Naive B cell (primary cell): ENCODE measurements around the gene GRID2. TPM values are rescaled to one million over a fixed set of nuclear protein-coding genes. Genes with fewer than 3 reads are reported as not detected.

Experiments used
- ATAC-seq, 2 donors: fragments of 150-1000 bp; cut with Tn5 transposase; 2 replicates each; pipeline ENCODE4 v1.10.0; 2021; ENCODE audit warnings: low read depth in 2 of 2, mild to moderate bottlenecking in 2 of 2, moderate library complexity in 2 of 2
- DNase-seq: peaks from one replicate; pipeline ENCODE4 v3.0.0; 2022
- H3K27ac Mint-ChIP-seq, 6 donors: one replicate each; pipeline ENCODE4 v1.8.0; 2020 to 2022; ENCODE audit warnings: mild to moderate bottlenecking in 6 of 6, mixed read lengths in 6 of 6, moderate library complexity in 5 of 6, inconsistent platforms in 2 of 6
- H3K27me3 Mint-ChIP-seq, 3 donors: one replicate each; pipeline ENCODE4 v1.8.0; 2021 to 2022; ENCODE audit warnings: mixed read lengths in 3 of 3, mild to moderate bottlenecking in 1 of 3
- H3K36me3 Mint-ChIP-seq, 2 donors: one replicate each; pipeline ENCODE4 v1.8.0; 2020 to 2022; ENCODE audit warnings: mixed read lengths in 2 of 2, inconsistent platforms in 1 of 2, mild to moderate bottlenecking in 1 of 2
- H3K4me1 Mint-ChIP-seq, 3 donors: one replicate each; pipeline ENCODE4 v1.8.0; 2020 to 2022; ENCODE audit warnings: mixed read lengths in 3 of 3, inconsistent platforms in 1 of 3, mild to moderate bottlenecking in 1 of 3, moderate library complexity in 1 of 3
- H3K4me3 Mint-ChIP-seq, 8 donors: one replicate each; pipeline ENCODE4 v1.8.0; 2020 to 2022; ENCODE audit warnings: mild to moderate bottlenecking in 8 of 8, mixed read lengths in 8 of 8, moderate library complexity in 8 of 8, inconsistent platforms in 2 of 8
- H3K9me3 Mint-ChIP-seq, 7 donors: one replicate each; pipeline ENCODE4 v1.8.0; 2020 to 2022; ENCODE audit warnings: mixed read lengths in 7 of 7, mild to moderate bottlenecking in 5 of 7, inconsistent platforms in 2 of 7, moderate library complexity in 1 of 7
- polyA plus RNA-seq, 6 donors: library from polyadenylated mRNA; unstranded; fragments of 300-500 nt; fragmentation: Illumina TruSeq; gene quantifications; one replicate each; pipeline ENCODE4 v1.2.3, GENCODE V29; 2021; ENCODE audit warnings: low read depth in 6 of 6

The GRID2 gene
- polyA plus RNA-seq, 6 donors from 2014 or later = not detected

- Mint-ChIP-seq H3K9me3 (peaks cover 0 to 3% (median 0%) of the 10 kb centered on the region in 7 donors), H3K4me3 (no peak overlapping the region), H3K27me3 (no peaks in the 10 kb centered on the region), H3K27ac (no peak overlapping the region), H3K4me1 (no peaks in the 10 kb centered on the region), H3K36me3 (no peaks in the 10 kb centered on the region)
- DNase-seq (no peak), ATAC-seq (no peak)
These were observed 343.1 kb downstream of the GRID2 start for GRCh38 chr4:92646826-92647225.

GRCh38 chr4:92651536-92651935 lies 347.8 kb downstream of the GRID2 start:
- no peaks in the 10 kb centered on the region for H3K27me3 Mint-ChIP-seq
- H3K4me1 Mint-ChIP-seq = no peaks in the 10 kb centered on the region
- no peak overlapping the region for H3K27ac Mint-ChIP-seq
- H3K36me3 Mint-ChIP-seq = no peaks in the 10 kb centered on the region
- DNase-seq = no peak
- no peak for ATAC-seq
- peaks cover 0 to 5% (median 2%) of the 10 kb centered on the region in 7 donors for H3K9me3 Mint-ChIP-seq
- H3K4me3 Mint-ChIP-seq = peak overlapping the region in 1 of 8 donors; percentile 48

GRCh38 chr4:92654084-92654483 lies 350.3 kb downstream of the GRID2 start:
- Mint-ChIP-seq H3K27ac (no peak overlapping the region), H3K4me1 (no peaks in the 10 kb centered on the region), H3K9me3 (peaks cover 0 to 5% (median 0%) of the 10 kb centered on the region in 7 donors), H3K4me3 (no peak overlapping the region), H3K36me3 (no peaks in the 10 kb centered on the region), H3K27me3 (no peaks in the 10 kb centered on the region)
- ATAC-seq (no peak), DNase-seq (no peak)

GRCh38 chr4:92657695-92658094 lies 353.9 kb downstream of the GRID2 start:
- no peak for ATAC-seq
- Mint-ChIP-seq H3K36me3 (no peaks in the 10 kb centered on the region), H3K4me1 (no peaks in the 10 kb centered on the region), H3K4me3 (no peak overlapping the region), H3K27ac (no peak overlapping the region), H3K27me3 (no peaks in the 10 kb centered on the region), H3K9me3 (peaks cover 0 to 5% (median 0%) of the 10 kb centered on the region in 7 donors)
- DNase-seq = no peak

- peak overlapping the region in 1 of 6 donors; percentile 22 for H3K27ac Mint-ChIP-seq
These were observed 354.6 kb downstream of the GRID2 start for GRCh38 chr4:92658318-92658717.

GRCh38 chr4:92677805-92678204 lies 374.0 kb downstream of the GRID2 start:
- Mint-ChIP-seq H3K27me3 (no peaks in the 10 kb centered on the region), H3K36me3 (no peaks in the 10 kb centered on the region), H3K9me3 (peaks cover 0 to 4% (median 0%) of the 10 kb centered on the region in 7 donors), H3K27ac (no peak overlapping the region), H3K4me3 (no peak overlapping the region), H3K4me1 (no peaks in the 10 kb centered on the region)
- no peak for ATAC-seq
- DNase-seq = no peak

More at GRCh38 chr4:92658318-92658717, 354.6 kb downstream of the GRID2 start:
- ATAC-seq (no peak), DNase-seq (no peak)
- Mint-ChIP-seq H3K36me3 (no peaks in the 10 kb centered on the region), H3K9me3 (peaks cover 0 to 5% (median 0%) of the 10 kb centered on the region in 7 donors), H3K4me1 (no peaks in the 10 kb centered on the region), H3K4me3 (no peak overlapping the region), H3K27me3 (no peaks in the 10 kb centered on the region)

- H3K36me3 Mint-ChIP-seq = no peaks in the 10 kb centered on the region
- no peak overlapping the region for H3K4me3 Mint-ChIP-seq
- no peak overlapping the region for H3K27ac Mint-ChIP-seq
- peaks cover 0 to 4% (median 0%) of the 10 kb centered on the region in 7 donors for H3K9me3 Mint-ChIP-seq
- ATAC-seq (no peak), DNase-seq (no peak)
- H3K27me3 Mint-ChIP-seq = no peaks in the 10 kb centered on the region
- H3K4me1 Mint-ChIP-seq = no peaks in the 10 kb centered on the region
These were observed 374.5 kb downstream of the GRID2 start for GRCh38 chr4:92678292-92678691.

- no peaks in the 10 kb centered on the region for H3K27me3 Mint-ChIP-seq
- no peak overlapping the region for H3K4me3 Mint-ChIP-seq
- ATAC-seq (no peak), DNase-seq (no peak)
- no peak overlapping the region for H3K27ac Mint-ChIP-seq
- H3K36me3 Mint-ChIP-seq = no peaks in the 10 kb centered on the region
- H3K4me1 Mint-ChIP-seq = no peaks in the 10 kb centered on the region
- peaks cover 0 to 4% (median 0%) of the 10 kb centered on the region in 7 donors for H3K9me3 Mint-ChIP-seq
These were observed 375.4 kb downstream of the GRID2 start for GRCh38 chr4:92679149-92679548.

GRCh38 chr4:92714640-92715039 lies 410.9 kb downstream of the GRID2 start:
- ATAC-seq (no peak), DNase-seq (no peak)
- Mint-ChIP-seq H3K36me3 (no peaks in the 10 kb centered on the region), H3K4me3 (no peak overlapping the region), H3K27ac (no peak overlapping the region), H3K4me1 (no peaks in the 10 kb centered on the region), H3K9me3 (peaks cover 0 to 6% (median 2%) of the 10 kb centered on the region in 7 donors), H3K27me3 (no peaks in the 10 kb centered on the region)

- H3K27ac Mint-ChIP-seq = no peak overlapping the region
- no peak overlapping the region for H3K4me3 Mint-ChIP-seq
- H3K27me3 Mint-ChIP-seq = no peaks in the 10 kb centered on the region
- DNase-seq (no peak), ATAC-seq (no peak)
- H3K9me3 Mint-ChIP-seq = no peaks in the 10 kb centered on the region
- H3K4me1 Mint-ChIP-seq = no peaks in the 10 kb centered on the region
- H3K36me3 Mint-ChIP-seq = no peaks in the 10 kb centered on the region
These were observed 429.5 kb downstream of the GRID2 start for GRCh38 chr4:92733231-92733630.

GRCh38 chr4:92735025-92735665 lies 431.4 kb downstream of the GRID2 start:
- Mint-ChIP-seq H3K4me1 (no peaks in the 10 kb centered on the region), H3K27me3 (no peaks in the 10 kb centered on the region), H3K9me3 (no peaks in the 10 kb centered on the region), H3K27ac (no peak overlapping the region), H3K36me3 (no peaks in the 10 kb centered on the region), H3K4me3 (no peak overlapping the region)
- DNase-seq = no peak
- ATAC-seq = no peak

GRCh38 chr4:92760433-92760832 lies 456.7 kb downstream of the GRID2 start:
- Mint-ChIP-seq H3K36me3 (no peaks in the 10 kb centered on the region), H3K27ac (no peak overlapping the region), H3K4me3 (no peak overlapping the region), H3K9me3 (peaks cover 0 to 6% (median 2%) of the 10 kb centered on the region in 7 donors), H3K27me3 (no peaks in the 10 kb centered on the region), H3K4me1 (no peaks in the 10 kb centered on the region)
- ATAC-seq (no peak), DNase-seq (no peak)

GRCh38 chr4:92776080-92776479 lies 472.3 kb downstream of the GRID2 start:
- ATAC-seq = no peak
- Mint-ChIP-seq H3K27me3 (no peaks in the 10 kb centered on the region), H3K9me3 (peaks cover 0 to 11% (median 2%) of the 10 kb centered on the region in 7 donors), H3K27ac (no peak overlapping the region), H3K36me3 (no peaks in the 10 kb centered on the region), H3K4me1 (no peaks in the 10 kb centered on the region), H3K4me3 (no peak overlapping the region)
- no peak for DNase-seq

GRCh38 chr4:92789741-92790140 lies 486.0 kb downstream of the GRID2 start:
- Mint-ChIP-seq H3K27me3 (no peaks in the 10 kb centered on the region), H3K9me3 (peaks cover 0 to 7% (median 0%) of the 10 kb centered on the region in 7 donors), H3K27ac (no peak overlapping the region)

More at GRCh38 chr4:92789741-92790140, 486.0 kb downstream of the GRID2 start:
- H3K4me1 Mint-ChIP-seq = no peaks in the 10 kb centered on the region
- DNase-seq = no peak
- no peaks in the 10 kb centered on the region for H3K36me3 Mint-ChIP-seq
- no peak for ATAC-seq
- no peak overlapping the region for H3K4me3 Mint-ChIP-seq
